GM21390 (cell line): ENCODE measurements around the gene FUCA2.

ENCODE experiments used
- ATAC-seq: cut with Tn5 transposase; IDR thresholded peaks from one replicate; pipeline ENCODE4 v1.9.1; 2021; ENCODE audit not compliant: unreplicated experiment

The FUCA2 gene

GRCh38 chr6:143510991-143511891, at the start of gene FUCA2:
FUCA2 (minus strand) TSS chr6:143511720; CDS start chr6:143511634, 86 bp downstream.
- peak; percentile 67 for ATAC-seq

- no peak for ATAC-seq
Measured at GRCh38 chr6:143561105-143561704, 49.7 kb upstream of the FUCA2 start.

GRCh38 chr6:143559051-143559660, 47.6 kb upstream of the FUCA2 start:
- no peak for ATAC-seq

- ATAC-seq, result no peak
Measured at GRCh38 chr6:143556529-143556928, 45.0 kb upstream of the FUCA2 start.

GRCh38 chr6:143555582-143555981, 44.1 kb upstream of the FUCA2 start:
- no peak for ATAC-seq

- ATAC-seq, result no peak
Measured at GRCh38 chr6:143555071-143555492, 43.6 kb upstream of the FUCA2 start.

GRCh38 chr6:143553337-143553736, 41.8 kb upstream of the FUCA2 start:
- no peak for ATAC-seq

- ATAC-seq, result no peak
Measured at GRCh38 chr6:143549949-143550268, 38.4 kb upstream of the FUCA2 start.

GRCh38 chr6:143549221-143549948, 37.9 kb upstream of the FUCA2 start:
- ATAC-seq, result peak; percentile 75

- ATAC-seq, result no peak
Measured at GRCh38 chr6:143546599-143546998, 35.1 kb upstream of the FUCA2 start.

GRCh38 chr6:143545976-143546547, 34.5 kb upstream of the FUCA2 start:
- no peak for ATAC-seq

GRCh38 chr6:143545165-143545564, 33.6 kb upstream of the FUCA2 start:
- ATAC-seq, result no peak

GRCh38 chr6:143544011-143544696, 32.6 kb upstream of the FUCA2 start:
- ATAC-seq, result no peak

- no peak for ATAC-seq
Measured at GRCh38 chr6:143543435-143543834, 31.9 kb upstream of the FUCA2 start.

GRCh38 chr6:143542888-143543287, 31.4 kb upstream of the FUCA2 start:
- ATAC-seq, result no peak

- no peak for ATAC-seq
Measured at GRCh38 chr6:143540192-143540591, 28.7 kb upstream of the FUCA2 start.

- no peak for ATAC-seq
Measured at GRCh38 chr6:143539734-143540133, 28.2 kb upstream of the FUCA2 start.

- no peak for ATAC-seq
Measured at GRCh38 chr6:143539106-143539505, 27.6 kb upstream of the FUCA2 start.

- no peak for ATAC-seq
Measured at GRCh38 chr6:143538374-143538773, 26.9 kb upstream of the FUCA2 start.

GRCh38 chr6:143536866-143537691, 25.6 kb upstream of the FUCA2 start:
- peak; percentile 67 for ATAC-seq
